ENCODE results near the gene SAMD14. TPM values are rescaled to one million over a fixed set of nuclear protein-coding genes. Genes with fewer than 3 reads are reported as not detected.
"Not testable (repeated sequence)": the region's sequence is repeated elsewhere in the genome, so short reads cannot be mapped to it uniquely, and the experiment has no call there.

SAMD14 gene
- total RNA-seq, 1 donor from 2014 or later = 1.7 TPM

DNA sequence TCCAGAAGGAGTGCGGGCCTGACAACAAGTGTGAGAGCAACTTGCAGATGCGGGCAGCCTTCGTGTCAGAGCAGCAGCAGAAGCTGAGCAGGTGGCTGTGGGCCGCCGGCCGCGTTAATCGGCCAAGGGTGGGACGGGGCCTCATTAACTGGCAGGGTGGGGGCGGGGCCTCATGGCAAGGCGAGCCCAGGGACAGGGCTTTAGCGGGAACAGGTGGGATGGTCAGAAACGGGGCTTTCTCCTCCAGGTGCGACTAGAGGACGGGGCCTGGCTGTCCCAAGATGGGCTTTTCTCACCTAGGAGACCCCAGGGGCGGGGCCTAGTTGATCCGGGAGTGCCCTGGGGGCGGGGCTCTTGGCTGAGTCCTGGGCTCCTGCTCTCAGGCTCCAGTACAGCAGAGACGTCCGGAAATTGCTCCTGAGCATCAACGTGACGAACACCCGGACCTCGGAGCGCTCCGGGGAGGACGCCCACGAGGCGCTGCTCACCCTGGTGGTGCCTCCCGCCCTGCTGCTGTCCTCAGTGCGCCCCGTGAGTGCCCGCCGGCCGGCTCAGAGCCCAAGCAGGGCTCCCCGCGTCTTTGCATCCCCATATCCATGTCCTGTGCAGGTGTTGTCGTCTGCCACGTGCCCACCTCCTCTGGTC is 53.2 kb downstream of the SAMD14 start:
- DNase-seq (ENCODE audit: missing footprints) = peak; percentile 28
- intact Hi-C loops (cut with DNase I) = no loop called here
- no peak for ATAC-seq

DNA sequence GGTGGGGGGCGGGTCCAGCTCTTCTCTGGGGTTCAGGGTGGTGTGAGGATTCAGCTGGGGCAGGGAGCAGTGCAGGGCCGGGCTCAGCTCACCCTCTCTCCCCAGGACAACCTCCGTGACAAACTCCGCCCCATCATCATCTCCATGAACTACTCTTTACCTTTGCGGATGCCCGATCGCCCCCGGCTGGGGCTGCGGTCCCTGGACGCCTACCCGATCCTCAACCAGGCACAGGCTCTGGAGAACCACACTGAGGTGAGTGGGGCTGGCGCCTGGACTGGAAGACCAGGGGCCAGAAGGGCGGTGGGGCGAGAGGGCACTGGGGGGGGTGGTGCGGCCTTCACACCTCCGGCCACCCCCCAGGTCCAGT is 53.8 kb downstream of the SAMD14 start:
- peak; percentile 30 for DNase-seq (ENCODE audit: missing footprints)
- intact Hi-C loops (cut with DNase I) = no loop called here
- ATAC-seq = no peak

- peak; percentile 61 for DNase-seq (ENCODE audit: missing footprints)
- ATAC-seq = no peak
- intact Hi-C loops (cut with DNase I) = no loop called here
Observed at GRCh38 chr17:50075446-50076032, 54.4 kb downstream of the SAMD14 start.

DNA sequence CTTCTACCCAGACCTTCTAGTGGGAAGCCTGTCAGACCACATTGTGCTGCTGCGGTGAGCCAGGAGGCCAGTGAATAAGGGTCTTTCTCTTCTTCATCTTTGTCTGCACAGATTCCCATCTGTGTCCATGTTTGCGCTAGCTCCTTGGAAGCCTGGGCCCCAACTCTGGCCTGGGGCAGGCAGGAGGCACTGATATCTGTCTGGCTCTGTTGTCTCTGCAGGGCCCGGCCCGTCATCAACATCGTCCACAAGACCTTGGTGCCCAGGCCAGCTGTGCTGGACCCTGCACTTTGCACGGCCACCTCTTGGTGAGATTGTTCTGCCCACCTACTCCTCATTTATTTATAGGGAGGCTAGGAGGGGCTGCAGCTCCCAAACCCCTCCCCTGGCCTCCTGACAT is 55.7 kb downstream of the SAMD14 start:
- peak; percentile 7 for DNase-seq (ENCODE audit: missing footprints)
- no peak for ATAC-seq
- intact Hi-C loops (cut with DNase I) = no loop called here

DNA sequence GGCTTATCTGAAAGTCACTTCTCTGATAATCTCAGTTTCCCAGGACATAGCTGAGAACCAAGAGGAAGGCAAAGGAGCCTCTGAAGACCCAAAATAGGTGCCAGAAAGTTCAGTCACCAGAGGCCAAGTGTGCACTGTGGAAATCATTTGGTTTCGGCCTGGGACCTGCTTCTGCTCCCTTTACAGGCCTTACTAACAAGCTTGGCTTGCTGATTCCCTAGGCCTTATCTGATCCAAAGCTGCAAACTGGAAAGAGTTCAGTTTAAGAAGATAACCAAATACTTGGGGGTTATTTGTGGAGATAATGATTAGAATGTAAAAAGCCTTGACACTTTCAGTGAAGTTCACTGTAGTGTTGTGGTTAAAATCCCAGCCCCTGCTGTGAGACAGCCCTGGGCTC is 57.0 kb downstream of the SAMD14 start:
- ATAC-seq = no peak

DNA sequence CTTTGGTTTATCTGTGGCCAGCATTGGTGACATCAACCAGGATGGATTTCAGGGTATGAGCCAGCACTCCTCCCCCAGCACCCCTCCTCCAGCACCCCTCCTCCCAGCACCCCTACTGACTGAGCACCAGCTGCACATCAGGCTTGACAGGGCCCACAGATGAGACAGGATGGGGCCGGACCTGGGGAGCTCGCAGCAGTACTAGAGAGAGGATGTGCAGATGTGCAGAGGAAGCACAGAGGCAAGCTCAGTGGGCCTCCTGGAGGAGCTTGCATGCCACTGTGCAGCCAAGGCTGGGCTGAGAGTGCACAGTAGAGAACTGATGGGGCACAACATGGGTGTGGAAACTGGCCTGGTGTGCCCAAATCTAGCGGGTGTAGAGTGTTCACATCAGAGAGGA is 57.8 kb downstream of the SAMD14 start:
- ATAC-seq (no peak), DNase-seq (ENCODE audit: missing footprints) (peak; percentile 14)
- intact Hi-C loops (cut with DNase I) = no loop called here

More for the DNA sequence above, 57.0 kb downstream of the SAMD14 start:
- intact Hi-C loops (cut with DNase I) = no loop called here
- peak; percentile 18 for DNase-seq (ENCODE audit: missing footprints)

DNA sequence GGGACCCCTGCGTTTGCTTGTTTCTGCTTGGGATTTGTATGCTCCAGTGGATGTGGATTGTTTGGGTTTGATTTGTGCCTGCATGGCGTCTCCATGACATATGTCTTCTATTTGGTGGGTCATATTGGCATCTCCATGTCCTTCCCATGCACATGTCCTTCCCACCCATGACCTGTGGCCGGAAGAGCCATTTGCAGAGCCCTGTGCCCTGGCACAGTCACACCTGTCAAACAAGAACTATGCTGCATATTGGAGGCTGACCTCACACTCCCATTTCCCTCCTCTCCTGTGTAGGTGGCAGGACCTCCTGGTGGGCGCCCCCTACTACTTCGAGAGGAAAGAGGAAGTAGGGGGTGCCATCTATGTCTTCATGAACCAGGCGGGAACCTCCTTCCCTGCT is 58.3 kb downstream of the SAMD14 start:
- intact Hi-C loops (cut with DNase I) = no loop called here

GRCh38 chr17:50070908-50071680 is 58.9 kb downstream of the SAMD14 start:
- intact Hi-C loops (cut with DNase I) = no loop called here
- DNase-seq (ENCODE audit: missing footprints) = peak; percentile 37
- ATAC-seq = no peak

More for the DNA sequence above, 58.3 kb downstream of the SAMD14 start:
- ATAC-seq (no peak), DNase-seq (ENCODE audit: missing footprints) (peak; percentile 22)

DNA sequence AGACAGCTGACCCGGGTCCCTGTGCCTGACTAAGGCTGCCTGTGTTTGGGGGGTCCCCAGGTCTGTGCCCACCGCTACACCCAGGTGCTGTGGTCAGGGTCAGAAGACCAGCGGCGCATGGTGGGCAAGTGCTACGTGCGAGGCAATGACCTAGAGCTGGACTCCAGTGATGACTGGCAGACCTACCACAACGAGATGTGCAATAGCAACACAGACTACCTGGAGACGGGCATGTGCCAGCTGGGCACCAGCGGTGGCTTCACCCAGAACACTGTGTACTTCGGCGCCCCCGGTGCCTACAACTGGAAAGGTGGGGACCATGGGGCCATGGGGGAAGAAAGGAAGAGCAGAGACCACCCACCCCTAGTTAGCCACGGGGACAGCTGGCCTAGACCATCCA is 62.0 kb downstream of the SAMD14 start:
- ATAC-seq (no peak), DNase-seq (ENCODE audit: missing footprints) (peak; percentile 5)
- intact Hi-C loops (cut with DNase I) = loop anchor here (1.0 kb wide), 1 partner anchor 12 kb away; no protein-coding TSS in a partner anchor

DNA sequence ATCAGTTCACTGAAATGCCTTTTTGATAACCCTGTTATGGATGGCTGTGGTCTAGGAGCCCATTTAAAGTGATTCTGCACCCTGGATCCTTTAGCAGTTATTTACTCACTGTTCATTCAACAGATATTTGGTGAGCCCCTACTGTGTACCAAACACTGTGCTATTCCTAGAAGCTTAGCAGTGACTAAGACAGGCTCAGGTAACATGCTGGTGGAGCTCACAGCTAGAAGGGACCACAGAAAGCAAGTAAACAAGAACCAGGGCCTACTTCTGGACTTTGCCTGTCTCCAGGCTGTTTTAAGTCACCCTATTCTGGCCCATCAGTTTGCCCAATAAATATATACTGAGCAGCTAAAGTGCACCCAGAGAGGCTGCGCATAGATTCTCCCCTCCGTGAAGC is 63.0 kb downstream of the SAMD14 start:
- no peak for ATAC-seq
- intact Hi-C loops (cut with DNase I) = no loop called here
- DNase-seq (ENCODE audit: missing footprints) = peak; percentile 6

- intact Hi-C loops (cut with DNase I) = no loop called here
- ATAC-seq = no peak
- no peak for DNase-seq (ENCODE audit: missing footprints)
Observed at GRCh38 chr17:50065056-50065455, 64.9 kb downstream of the SAMD14 start.

DNA sequence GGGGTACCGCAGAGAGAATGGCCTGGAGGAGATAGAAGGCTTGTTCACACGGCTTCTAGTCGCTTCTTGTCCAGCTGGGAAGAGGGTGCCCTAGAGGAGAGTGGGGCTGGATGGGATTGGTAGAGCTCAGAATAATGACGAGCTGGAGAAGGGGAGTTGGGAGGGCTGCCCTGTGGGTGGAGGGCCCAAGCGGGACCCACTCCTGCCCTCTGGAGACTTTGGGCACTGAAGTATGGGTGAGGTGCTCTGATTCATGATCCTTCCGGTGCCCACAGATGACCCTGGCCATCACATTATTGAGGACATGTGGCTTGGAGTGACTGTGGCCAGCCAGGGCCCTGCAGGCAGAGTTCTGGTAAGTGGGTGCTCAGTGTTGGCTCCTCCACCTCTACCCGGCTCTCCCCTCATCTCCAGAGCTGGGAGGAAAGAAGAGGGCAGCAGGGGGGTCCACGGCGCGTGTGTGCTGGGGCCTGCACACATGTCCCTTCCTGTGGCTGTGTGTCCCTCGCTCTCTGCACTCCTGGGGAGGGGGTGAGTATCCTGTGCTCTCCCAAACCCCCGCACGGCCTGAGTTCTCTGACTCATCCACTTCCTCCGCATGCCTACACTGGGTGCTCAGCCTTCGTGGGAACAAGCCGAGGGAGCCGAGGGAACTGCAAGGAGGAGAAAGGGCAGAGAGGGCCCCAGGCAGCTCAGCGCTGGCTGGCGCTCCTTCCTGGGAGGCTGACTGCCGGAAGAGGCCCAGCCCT is 65.5 kb downstream of the SAMD14 start:
- DNase-seq (ENCODE audit: missing footprints) = peak; percentile 72
- intact Hi-C loops (cut with DNase I) = no loop called here
- ATAC-seq = no peak

GRCh38 chr17:50063561-50064252 is 66.3 kb downstream of the SAMD14 start:
- DNase-seq (ENCODE audit: missing footprints) (peak; percentile 27), ATAC-seq (no peak)
- intact Hi-C loops (cut with DNase I) = no loop called here

DNA sequence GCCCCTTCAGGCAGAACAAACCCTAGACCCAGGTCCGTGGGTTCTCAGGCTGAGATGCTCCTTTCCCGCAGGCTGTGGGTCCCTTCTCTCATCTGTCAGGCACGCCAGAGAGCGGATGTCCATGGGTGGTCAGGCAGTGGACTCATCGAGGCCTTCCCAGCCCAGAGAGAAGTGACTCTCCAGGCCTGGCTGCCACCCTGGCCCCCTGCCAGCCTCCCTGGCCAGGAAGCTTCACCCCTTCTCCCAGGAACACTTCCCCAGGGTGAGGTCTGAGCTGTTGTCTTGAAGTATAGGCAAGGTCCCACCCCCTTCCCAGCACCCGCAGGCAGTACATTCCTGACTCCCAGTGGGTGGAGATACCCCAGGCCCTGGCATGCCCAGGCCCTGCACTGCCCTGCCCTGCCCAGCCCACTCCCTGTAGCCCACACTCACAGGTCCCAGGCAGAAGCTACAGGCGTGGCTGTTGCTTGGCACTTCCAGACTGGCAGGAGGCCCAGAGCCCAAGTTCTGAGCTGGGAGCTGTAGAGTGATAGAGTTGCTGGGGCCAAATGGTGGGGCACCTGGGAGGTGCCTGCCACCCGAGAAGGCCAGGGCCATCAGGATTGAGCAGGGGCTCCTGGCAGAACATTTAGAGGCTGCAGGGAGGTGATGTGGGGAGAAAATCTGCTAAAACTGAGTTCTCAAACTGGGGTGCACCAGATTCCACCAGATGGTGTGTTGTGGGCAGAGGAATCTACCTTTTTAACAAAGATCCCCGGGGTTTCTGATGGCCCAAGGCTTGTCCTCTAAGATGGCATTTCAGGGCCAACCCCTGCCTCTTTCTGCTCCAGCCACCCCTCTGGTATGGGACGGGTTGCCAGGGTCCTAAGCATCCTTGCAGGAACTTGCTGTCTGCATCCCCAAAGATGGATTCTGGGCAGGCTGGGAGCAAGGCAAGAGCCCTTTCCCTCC is 67.4 kb downstream of the SAMD14 start:
- ATAC-seq = peak; percentile 88
- intact Hi-C loops (cut with DNase I) = no loop called here
- peak; percentile 89 for DNase-seq (ENCODE audit: missing footprints)

DNA sequence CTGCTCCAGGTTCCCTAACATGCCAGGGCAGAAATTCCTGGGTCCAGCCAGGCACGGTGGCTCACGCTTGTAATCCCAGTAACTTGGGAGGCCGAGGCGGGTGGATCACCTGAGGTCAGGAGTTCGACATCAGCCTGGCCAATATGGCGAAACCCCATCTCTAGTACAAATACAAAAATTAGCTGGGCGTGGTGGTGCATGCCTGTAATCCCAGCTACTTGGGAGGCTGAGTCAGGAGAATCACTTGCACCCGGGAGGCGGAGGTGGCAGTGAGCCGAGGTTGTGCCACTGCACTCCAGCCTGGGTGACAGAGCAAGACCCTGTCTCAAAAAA is 68.3 kb downstream of the SAMD14 start:
- ATAC-seq = not testable (repeated sequence)
- intact Hi-C loops (cut with DNase I) = loop anchor here (2.0 kb wide), 1 partner anchor 33 kb away; the partner anchor contains the start of gene PDK2
- peak; percentile 61 for DNase-seq (ENCODE audit: missing footprints)

- ATAC-seq (peak; percentile 77), DNase-seq (ENCODE audit: missing footprints) (peak; percentile 86)
- intact Hi-C loops (cut with DNase I) = loop anchor here (2.0 kb wide), 1 partner anchor 34 kb away; the partner anchor contains the start of gene PDK2
Observed at GRCh38 chr17:50060951-50061712, 68.8 kb downstream of the SAMD14 start.
